PC-3 (cell line): Measurements from ENCODE around the gene INMT. TPM values are rescaled to one million over a fixed set of nuclear protein-coding genes. Genes with fewer than 3 reads are reported as not detected.
A peak's percentile ranks its signal among the peaks of the same experiment; 100 is the strongest.

Experiments used
- ATAC-seq: fragments of 200-7000 bp; cut with Tn5 transposase; 2 replicates; pipeline ENCODE4 v1.9.1; 2020; ENCODE audit warnings: mild to moderate bottlenecking, moderate library complexity
- BruUV-seq: library from RNA; stranded (reverse); fragments of 400-500 nt; replicated peaks from 2 replicates; lab custom pipeline; 2021; lab: Mats Ljungman, UMichigan
- CTCF ChIA-PET: fragments of 300-600 bp; sonication (Branson Sonifier 250); formaldehyde crosslinking; loops from one replicate; lab custom pipeline; 2022; ENCODE audit warnings: antibody characterized with exemption; lab: Charles Lee
- POLR2A ChIA-PET: fragments of 300-600 bp; sonication (Branson Sonifier 250); formaldehyde crosslinking; loops from one replicate; lab custom pipeline; 2022; ENCODE audit warnings: antibody characterized with exemption; ENCODE audit not compliant: unreplicated experiment; lab: Charles Lee
- DNase-seq: peaks from one replicate; pipeline ENCODE4 v3.0.0-alpha.2; 2015
- H2AFZ ChIP-seq: fragments of 300-600 bp; sonication (generic); 2 replicates; pipeline ENCODE4 v1.6.0; 2016; ENCODE audit warnings: antibody characterized with exemption, low read length
- H3F3A ChIP-seq: fragments of 300-600 bp; sonication (generic); one replicate; pipeline ENCODE4 v1.6.0; 2017; ENCODE audit warnings: antibody characterized with exemption, low read length, control low read depth, mild to moderate bottlenecking; ENCODE audit not compliant: unreplicated experiment
- H3K27ac ChIP-seq: fragments of 300-600 bp; sonication (generic); 2 replicates; pipeline ENCODE4 v1.5.1; 2016; ENCODE audit warnings: mild to moderate bottlenecking, low read length
- H3K27me3 ChIP-seq: fragments of 300-600 bp; sonication (generic); 2 replicates; pipeline ENCODE4 v1.6.1; 2016; ENCODE audit warnings: low read length, mixed read lengths
- H3K36me3 ChIP-seq: fragments of 300-600 bp; sonication (generic); 2 replicates; pipeline ENCODE4 v1.6.1; 2016; ENCODE audit warnings: low read depth, mixed run types, low read length, mixed read lengths
- H3K4me1 ChIP-seq: fragments of 300-600 bp; sonication (generic); 2 replicates; pipeline ENCODE4 v1.5.1; 2016; ENCODE audit warnings: low read length; ENCODE audit not compliant: insufficient read depth
- H3K4me2 ChIP-seq: fragments of 300-600 bp; sonication (generic); 2 replicates; pipeline ENCODE4 v1.6.0; 2016; ENCODE audit warnings: low read length
- H3K4me3 ChIP-seq: fragments of 300-600 bp; sonication (generic); 2 replicates; pipeline ENCODE4 v1.5.1; 2016; ENCODE audit warnings: mild to moderate bottlenecking, low read length, mixed read lengths
- H3K79me2 ChIP-seq: fragments of 300-600 bp; sonication (generic); 2 replicates; pipeline ENCODE4 v1.6.1; 2017; ENCODE audit warnings: low read length, mixed read lengths
- H3K9ac ChIP-seq: fragments of 300-600 bp; sonication (generic); 2 replicates; pipeline ENCODE4 v1.6.0; 2016; ENCODE audit warnings: mild to moderate bottlenecking, low read length
- H3K9me2 ChIP-seq: fragments of 300-600 bp; sonication (generic); replicated peaks from 2 replicates; pipeline ENCODE4 v1.6.1; 2016; ENCODE audit warnings: mixed run types, low read length, mixed read lengths
- H3K9me3 ChIP-seq: fragments of 300-600 bp; sonication (generic); 2 replicates; pipeline ENCODE4 v1.6.1; 2016; ENCODE audit warnings: low read length, mixed read lengths
- H4K20me1 ChIP-seq: fragments of 300-600 bp; sonication (generic); 2 replicates; pipeline ENCODE4 v1.6.1; 2016; ENCODE audit warnings: low read length, mixed read lengths
- EZH2 ChIP-seq: fragments of 300-600 bp; sonication (generic); IDR thresholded peaks from one replicate; pipeline ENCODE4 v1.6.1; 2017; ENCODE audit warnings: antibody characterized with exemption, mild to moderate bottlenecking, low read length; ENCODE audit not compliant: unreplicated experiment
- EZH2phosphoT487 ChIP-seq: fragments of 300-600 bp; sonication (generic); IDR thresholded peaks from 2 replicates; pipeline ENCODE4 v1.6.1; 2018; ENCODE audit warnings: mild to moderate bottlenecking, antibody characterized with exemption, low read length, borderline replicate concordance
- intact Hi-C: fragments of 100-400 bp; cut with micrococcal nuclease; formaldehyde crosslinking; loops from 2 replicates; pipeline ENCODE4 v1.9.0; 2023
- total RNA-seq: library from RNA; depleted of rRNA; stranded (reverse); fragments of >200 nt; gene quantifications from 2 replicates; pipeline ENCODE4 v1.2.3, GENCODE V29; 2014
- TF ChIP-seq, protein P1 (sequence below): fragments of 300-600 bp; sonication (generic); conservative IDR thresholded peaks from 2 replicates; pipeline ENCODE4 v1.5.1; 2017; ENCODE audit warnings: antibody characterized with exemption, low read depth, mild to moderate bottlenecking, low read length

INMT gene
- total RNA-seq, 1 experiment from 2014 or later = not detected

DNA sequence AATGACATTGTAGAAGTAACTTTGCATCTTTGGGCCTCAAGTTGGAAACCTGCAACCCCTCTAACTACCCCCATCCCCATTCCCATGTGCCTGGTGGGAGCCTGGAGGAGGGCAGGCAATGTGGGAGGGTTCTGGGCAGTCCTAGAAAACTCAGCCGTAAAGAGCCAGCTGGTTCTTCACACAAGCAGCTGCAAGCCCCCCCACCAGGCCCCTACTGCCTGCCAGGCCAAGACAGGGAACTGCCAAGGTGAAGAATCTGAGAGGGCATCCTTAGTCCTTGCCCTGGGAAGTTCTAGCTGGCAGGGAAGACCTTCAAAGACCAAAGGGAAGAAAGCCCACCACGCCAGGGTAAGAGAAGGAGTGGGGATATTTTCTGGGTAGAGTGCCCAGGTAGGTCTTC, 12.2 kb upstream of the INMT start:
- ATAC-seq (no peak), DNase-seq (no peak)
- CTCF ChIA-PET = interaction anchor here (0.5 kb wide), 1 partner anchor 77 kb away, joined by 4 read pairs; no protein-coding TSS in a partner anchor
- H2AFZ ChIP-seq = no peak overlapping the region
- no peaks in the 10 kb centered on the region for H3K4me1 ChIP-seq
- H4K20me1 ChIP-seq = no peaks in the 10 kb centered on the region
- no peaks in the 10 kb centered on the region for H3K79me2 ChIP-seq
- H3K9me2 ChIP-seq = no peaks in the 10 kb centered on the region
- no peaks in the 10 kb centered on the region for H3K36me3 ChIP-seq
- H3F3A ChIP-seq = no peaks in the 10 kb centered on the region
- TF ChIP-seq EZH2 (no peak), EZH2phosphoT487 (no peak)
- TF ChIP-seq, protein P1, sequence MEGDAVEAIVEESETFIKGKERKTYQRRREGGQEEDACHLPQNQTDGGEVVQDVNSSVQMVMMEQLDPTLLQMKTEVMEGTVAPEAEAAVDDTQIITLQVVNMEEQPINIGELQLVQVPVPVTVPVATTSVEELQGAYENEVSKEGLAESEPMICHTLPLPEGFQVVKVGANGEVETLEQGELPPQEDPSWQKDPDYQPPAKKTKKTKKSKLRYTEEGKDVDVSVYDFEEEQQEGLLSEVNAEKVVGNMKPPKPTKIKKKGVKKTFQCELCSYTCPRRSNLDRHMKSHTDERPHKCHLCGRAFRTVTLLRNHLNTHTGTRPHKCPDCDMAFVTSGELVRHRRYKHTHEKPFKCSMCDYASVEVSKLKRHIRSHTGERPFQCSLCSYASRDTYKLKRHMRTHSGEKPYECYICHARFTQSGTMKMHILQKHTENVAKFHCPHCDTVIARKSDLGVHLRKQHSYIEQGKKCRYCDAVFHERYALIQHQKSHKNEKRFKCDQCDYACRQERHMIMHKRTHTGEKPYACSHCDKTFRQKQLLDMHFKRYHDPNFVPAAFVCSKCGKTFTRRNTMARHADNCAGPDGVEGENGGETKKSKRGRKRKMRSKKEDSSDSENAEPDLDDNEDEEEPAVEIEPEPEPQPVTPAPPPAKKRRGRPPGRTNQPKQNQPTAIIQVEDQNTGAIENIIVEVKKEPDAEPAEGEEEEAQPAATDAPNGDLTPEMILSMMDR = no peak
- H3K9me3 ChIP-seq = no peaks in the 10 kb centered on the region
- no peak overlapping the region for H3K27ac ChIP-seq
- H3K27me3 ChIP-seq = peaks cover 25% of the 10 kb centered on the region
- H3K4me3 ChIP-seq = no peak overlapping the region
- H3K9ac ChIP-seq = no peak overlapping the region
- BruUV-seq = no TSS peak
- POLR2A ChIA-PET = no interaction called here
- intact Hi-C loops = loop anchor here (5.0 kb wide), 1 partner anchor 92 kb away; no protein-coding TSS in a partner anchor
- H3K4me2 ChIP-seq = no peak overlapping the region

GRCh38 chr7:30740417-30741181, 11.3 kb upstream of the INMT start:
- ATAC-seq (peak; percentile 85), DNase-seq (peak; percentile 80)
- Histone ChIP-seq H3F3A (no peaks in the 10 kb centered on the region), H3K27ac (no peak overlapping the region), H3K4me1 (no peaks in the 10 kb centered on the region), H3K79me2 (no peaks in the 10 kb centered on the region), H3K9me2 (no peaks in the 10 kb centered on the region), H3K4me3 (no peak overlapping the region), H3K9ac (no peak overlapping the region), H4K20me1 (no peaks in the 10 kb centered on the region), H3K27me3 (peaks cover 18% of the 10 kb centered on the region), H2AFZ (no peak overlapping the region), H3K9me3 (no peaks in the 10 kb centered on the region), H3K4me2 (no peak overlapping the region), H3K36me3 (no peaks in the 10 kb centered on the region)
- ChIA-PET CTCF (interaction anchor here (0.6 kb wide), 1 partner anchor 56 kb away, joined by 3 read pairs; no protein-coding TSS in a partner anchor), POLR2A (no interaction called here)
- intact Hi-C loops = loop anchor here (5.0 kb wide), 1 partner anchor 93 kb away; no protein-coding TSS in a partner anchor
- no peak for TF ChIP-seq EZH2phosphoT487
- TF ChIP-seq EZH2 = no peak
- TF ChIP-seq, protein P1 = peak; percentile 94
- no TSS peak for BruUV-seq

GRCh38 chr7:30741289-30741688, 10.6 kb upstream of the INMT start:
- H3K9ac ChIP-seq = no peak overlapping the region
- H3K4me2 ChIP-seq = no peak overlapping the region
- CTCF ChIA-PET = no interaction called here
- no peaks in the 10 kb centered on the region for H3K36me3 ChIP-seq
- no peaks in the 10 kb centered on the region for H4K20me1 ChIP-seq
- H3K27ac ChIP-seq = no peak overlapping the region
- H3K27me3 ChIP-seq = peaks cover 11% of the 10 kb centered on the region
- H3K79me2 ChIP-seq = no peaks in the 10 kb centered on the region
- TF ChIP-seq EZH2 = no peak
- TF ChIP-seq, protein P1 = no peak
- TF ChIP-seq EZH2phosphoT487 = no peak
- no peaks in the 10 kb centered on the region for H3K9me3 ChIP-seq
- BruUV-seq = no TSS peak
- no peak overlapping the region for H3K4me3 ChIP-seq
- DNase-seq (no peak), ATAC-seq (no peak)
- no peaks in the 10 kb centered on the region for H3K9me2 ChIP-seq
- no peaks in the 10 kb centered on the region for H3K4me1 ChIP-seq
- intact Hi-C loops = loop anchor here (5.0 kb wide), 1 partner anchor 94 kb away; no protein-coding TSS in a partner anchor
- H2AFZ ChIP-seq = no peak overlapping the region
- POLR2A ChIA-PET = no interaction called here
- no peaks in the 10 kb centered on the region for H3F3A ChIP-seq
